ENCODE data around the gene S100PBP. TPM values are rescaled to one million over a fixed set of nuclear protein-coding genes. Genes with fewer than 3 reads are reported as not detected.

The S100PBP gene
- total and polyA plus RNA-seq, 2 of the 13 experiments (the other 11 are each of a cell fraction or from before 2014, with no cell fraction given) = 20.4 to 26.1 TPM

- no peak for TF ChIP-seq NCOA5 (CRISPR knock-in tag; IDR thresholded peaks at IDR 0.05)
- TF ChIP-seq ZNF589 (CRISPR knock-in tag; conservative IDR thresholded peaks at IDR 0.05) = peak; percentile 99
- no peak for TF ChIP-seq RORA (CRISPR knock-in tag; IDR thresholded peaks at IDR 0.05)
- peak; percentile 89 for TF ChIP-seq ZNF574 (CRISPR knock-in tag; IDR thresholded peaks at IDR 0.05)
- TF ChIP-seq HES4 (CRISPR knock-in tag; IDR thresholded peaks at IDR 0.05; ENCODE audit: borderline replicate concordance) = peak; percentile 99
- peak; percentile 68; the same call in 1 of the 2 replicates for TF ChIP-seq ZBTB37 (CRISPR knock-in tag; IDR thresholded peaks at IDR 0.05)
- TF ChIP-seq BORCS8-MEF2B (CRISPR knock-in tag; IDR thresholded peaks at IDR 0.05) = peak; percentile 99
- peak; percentile 93 for TF ChIP-seq SMAD3 (CRISPR knock-in tag; IDR thresholded peaks at IDR 0.05)
- no peak for TF ChIP-seq ZNF513 (CRISPR knock-in tag; conservative IDR thresholded peaks at IDR 0.05)
- peak; percentile 75; the same call in 1 of the 2 replicates for TF ChIP-seq ZSCAN29 (CRISPR knock-in tag; conservative IDR thresholded peaks at IDR 0.05)
- peak; percentile 96 for TF ChIP-seq ZNF780A (CRISPR knock-in tag; IDR thresholded peaks at IDR 0.05)
- no peak for TF ChIP-seq ZNF143 (CRISPR knock-in tag; IDR thresholded peaks at IDR 0.05)
- TF ChIP-seq HNRNPL (IDR thresholded peaks at IDR 0.05; ENCODE audit: low read depth, low read length) = no peak
- no peak for TF ChIP-seq ZNF382 (CRISPR knock-in tag; IDR thresholded peaks at IDR 0.05; ENCODE audit: borderline replicate concordance)
- peak; percentile 97 for TF ChIP-seq SNAPC5 (CRISPR knock-in tag; IDR thresholded peaks at IDR 0.05; ENCODE audit: borderline replicate concordance)
- peak; percentile 87 for TF ChIP-seq PPARG (CRISPR knock-in tag; conservative IDR thresholded peaks at IDR 0.05)
- TF ChIP-seq ZSCAN5A (CRISPR knock-in tag; IDR thresholded peaks at IDR 0.05; ENCODE audit: borderline replicate concordance) = peak; percentile 85
- TF ChIP-seq ZNF329 (CRISPR knock-in tag; IDR thresholded peaks at IDR 0.05; ENCODE audit: low read depth) = peak; percentile 91
- peak; percentile 87 for TF ChIP-seq ELF3 (CRISPR knock-in tag; IDR thresholded peaks at IDR 0.05)
Observed at GRCh38 chr1:32886004-32886827, 68.8 kb downstream of the S100PBP start, which contains the start of gene HPCA (continued).
